GM12873 (cell line): ENCODE results near the gene DNAJC17.

Experiments used
- CTCF ChIP-seq: IDR thresholded peaks from 2 replicates; pipeline ENCODE4 v1.5.1; 2012; ENCODE audit warnings: low read depth, mild to moderate bottlenecking, moderate library complexity, low read length, control low read depth; ENCODE audit not compliant: insufficient read depth; ENCODE audit errors: missing control alignments

DNAJC17 gene

GRCh38 chr15:40754883-40755811 lies 52.1 kb downstream of the DNAJC17 start, which contains the start of gene RMDN3:
Gene RMDN3 (minus strand): TSS chr15:40755254. CDS start chr15:40754783, 471 bp downstream.
- TF ChIP-seq CTCF = no peak

DNA sequence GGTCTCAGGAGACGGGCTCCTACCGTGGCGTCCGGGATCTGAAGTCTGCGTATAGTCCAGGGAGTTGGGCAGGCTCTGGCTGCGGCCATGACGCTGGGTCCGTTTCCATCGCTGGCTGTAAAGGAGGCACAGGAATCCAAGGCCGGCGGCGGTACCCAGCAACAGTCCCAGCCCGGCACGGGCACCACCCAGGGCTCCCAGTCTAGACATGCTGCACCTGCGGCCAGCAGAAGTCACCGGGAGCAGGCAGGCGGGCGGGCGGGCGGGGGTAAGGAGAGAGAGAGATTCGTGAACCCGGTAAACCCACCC lies 52.7 kb downstream of the DNAJC17 start:
- no peak for TF ChIP-seq CTCF

GRCh38 chr15:40751745-40752144 lies 55.5 kb downstream of the DNAJC17 start:
- no peak for TF ChIP-seq CTCF

- TF ChIP-seq CTCF = no peak
Observed at GRCh38 chr15:40750885-40751284, 56.4 kb downstream of the DNAJC17 start.

- no peak for TF ChIP-seq CTCF
Observed at GRCh38 chr15:40749151-40749630, 58.1 kb downstream of the DNAJC17 start.

- TF ChIP-seq CTCF = no peak
Observed at GRCh38 chr15:40747685-40748631, 59.3 kb downstream of the DNAJC17 start.

GRCh38 chr15:40746916-40747418 lies 60.3 kb downstream of the DNAJC17 start:
- no peak for TF ChIP-seq CTCF
